KOPT-K1 (cell line): ENCODE data around the gene OR10S1.
"Not testable (repeated sequence)": the region's sequence is repeated elsewhere in the genome, so short reads cannot be mapped to it uniquely, and the experiment has no call there.

ENCODE experiments used
- H3K27ac ChIP-seq: fragments of 200-600 bp; sonication (generic); 2 replicates; pipeline ENCODE4 v1.5.1; 2016; ENCODE audit warnings: antibody characterized with exemption, mild to moderate bottlenecking, low read depth, low read length; ENCODE audit not compliant: poor library complexity, severe bottlenecking
- H3K36me3 ChIP-seq: fragments of 200-600 bp; sonication (generic); 2 replicates; pipeline ENCODE4 v1.5.1; 2017; ENCODE audit warnings: antibody characterized with exemption, mild to moderate bottlenecking, low read length, moderate library complexity; ENCODE audit not compliant: insufficient read depth
- H3K9me3 ChIP-seq: fragments of 200-600 bp; sonication (generic); 2 replicates; pipeline ENCODE4 v1.5.1; 2017; ENCODE audit warnings: antibody characterized with exemption, low read length, mild to moderate bottlenecking; ENCODE audit not compliant: insufficient read depth, poor library complexity, severe bottlenecking

The OR10S1 gene

GRCh38 chr11:123977731-123978347 lies at the start of gene OR10S1:
Gene OR10S1, minus strand, starts transcription at chr11:123977781. Its CDS starts 117 bp downstream, at chr11:123977664.
- Histone ChIP-seq H3K36me3 (no peaks in the 10 kb centered on the region), H3K27ac (no peak within 1 kb of the TSS), H3K9me3 (no peaks in the 10 kb centered on the region)

DNA sequence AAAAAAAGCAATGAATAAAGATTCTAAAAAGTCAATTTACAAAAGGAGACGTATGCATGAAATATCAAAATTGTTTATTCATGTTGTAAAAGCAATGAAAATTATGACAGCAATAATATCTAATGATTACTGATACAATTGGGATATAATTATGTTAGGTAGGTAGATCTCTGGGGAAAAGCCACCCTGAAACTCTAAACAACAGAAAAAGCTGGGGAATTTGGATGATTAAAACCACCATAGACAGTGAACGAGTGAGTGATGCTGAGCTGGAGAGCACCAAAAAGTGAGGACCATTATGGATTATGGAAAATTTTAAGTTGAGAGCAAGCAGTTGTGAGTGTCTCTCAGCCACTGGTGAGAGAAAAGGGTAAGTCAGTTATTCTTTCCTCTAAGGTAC lies 48.9 kb upstream of the OR10S1 start, which contains the start of gene OR10G8:
OR10G8 (plus strand) TSS at position 301 of the 400 bp plus-strand sequence. CDS start 2,825 bp downstream, outside the sequence.
- no peak within 1 kb of the TSS for H3K27ac ChIP-seq
- H3K36me3 ChIP-seq, result no peaks in the 10 kb centered on the region
- no peaks in the 10 kb centered on the region for H3K9me3 ChIP-seq

DNA sequence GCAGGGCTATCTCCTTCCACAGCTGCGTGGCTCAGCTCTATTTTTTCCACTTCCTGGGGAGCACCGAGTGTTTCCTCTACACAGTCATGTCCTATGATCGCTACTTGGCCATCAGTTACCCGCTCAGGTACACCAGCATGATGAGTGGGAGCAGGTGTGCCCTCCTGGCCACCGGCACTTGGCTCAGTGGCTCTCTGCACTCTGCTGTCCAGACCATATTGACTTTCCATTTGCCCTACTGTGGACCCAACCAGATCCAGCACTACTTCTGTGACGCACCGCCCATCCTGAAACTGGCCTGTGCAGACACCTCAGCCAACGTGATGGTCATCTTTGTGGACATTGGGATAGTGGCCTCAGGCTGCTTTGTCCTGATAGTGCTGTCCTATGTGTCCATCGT lies 38.3 kb upstream of the OR10S1 start:
- H3K27ac ChIP-seq, H3K9me3 ChIP-seq, H3K36me3 ChIP-seq: not testable (repeated sequence)

GRCh38 chr11:124012697-124013096 lies 35.1 kb upstream of the OR10S1 start, which contains the start of gene OR10G4:
Gene OR10G4, plus strand, starts transcription at chr11:124012997. Its CDS starts 2,578 bp downstream, at chr11:124015575.
- Histone ChIP-seq H3K36me3 (no peaks in the 10 kb centered on the region), H3K27ac (no peak within 1 kb of the TSS), H3K9me3 (no peaks in the 10 kb centered on the region)

- H3K9me3 ChIP-seq, result no peaks in the 10 kb centered on the region
- no peak within 1 kb of the TSS for H3K27ac ChIP-seq
- no peaks in the 10 kb centered on the region for H3K36me3 ChIP-seq
Measured at GRCh38 chr11:123995119-123995518, 17.5 kb upstream of the OR10S1 start, which contains the start of gene OR10G6. Gene OR10G6, minus strand, starts transcription at chr11:123995161. Its CDS starts 0 bp downstream, at chr11:123995161.

- H3K9me3 ChIP-seq, result no peaks in the 10 kb centered on the region
- H3K27ac ChIP-seq, result no peak overlapping the region
- H3K36me3 ChIP-seq, result no peaks in the 10 kb centered on the region
Measured at GRCh38 chr11:123979311-123979710, 1.7 kb upstream of the OR10S1 start.

GRCh38 chr11:123976770-123977560 lies 616 bp downstream of the OR10S1 start:
- Histone ChIP-seq H3K36me3 (no peaks in the 10 kb centered on the region), H3K9me3 (no peaks in the 10 kb centered on the region), H3K27ac (no peak overlapping the region)

- H3K27ac ChIP-seq, result no peak overlapping the region
- no peaks in the 10 kb centered on the region for H3K36me3 ChIP-seq
- no peaks in the 10 kb centered on the region for H3K9me3 ChIP-seq
Measured at GRCh38 chr11:123973816-123974215, 3.8 kb downstream of the OR10S1 start.

- no peak overlapping the region for H3K27ac ChIP-seq
- H3K36me3 ChIP-seq, result no peaks in the 10 kb centered on the region
- H3K9me3 ChIP-seq, result no peaks in the 10 kb centered on the region
Measured at GRCh38 chr11:123956752-123957151, 20.8 kb downstream of the OR10S1 start.

- Histone ChIP-seq H3K36me3 (no peaks in the 10 kb centered on the region), H3K9me3 (no peaks in the 10 kb centered on the region), H3K27ac (no peak overlapping the region)
Measured at GRCh38 chr11:123945132-123945531, 32.4 kb downstream of the OR10S1 start.

DNA sequence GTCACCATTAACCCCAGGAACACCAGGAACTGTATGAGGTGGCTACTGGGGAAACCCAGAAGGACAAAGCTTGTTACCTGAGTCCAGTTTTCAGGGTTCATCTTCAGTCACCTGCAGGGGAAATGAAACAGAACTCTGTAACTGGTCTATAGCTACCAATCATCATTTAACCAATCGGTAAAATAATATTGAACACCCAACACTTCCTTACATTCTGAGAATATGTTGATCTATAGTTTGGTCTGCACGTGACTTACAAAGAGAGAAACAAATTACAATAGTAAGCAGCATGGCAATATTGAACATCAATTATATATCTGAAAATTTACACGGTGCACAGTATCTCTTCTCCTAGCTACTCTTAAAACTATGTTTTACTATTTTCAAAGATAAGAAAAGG lies 33.8 kb downstream of the OR10S1 start, which contains the start of gene OR6T1:
OR6T1 (minus strand) TSS at position 101 of the 400 bp plus-strand sequence; CDS start at position 101, 0 bp downstream.
- H3K9me3 ChIP-seq, result no peaks in the 10 kb centered on the region
- H3K36me3 ChIP-seq, result no peaks in the 10 kb centered on the region
- H3K27ac ChIP-seq, result no peak within 1 kb of the TSS

GRCh38 chr11:123942413-123942812 lies 35.2 kb downstream of the OR10S1 start:
- no peaks in the 10 kb centered on the region for H3K9me3 ChIP-seq
- no peak overlapping the region for H3K27ac ChIP-seq

GRCh38 chr11:123939317-123939716 lies 38.3 kb downstream of the OR10S1 start, which contains the start of gene OR4D5:
Gene OR4D5, plus strand, starts transcription at chr11:123939617. Its CDS starts 0 bp downstream, at chr11:123939617.
- Histone ChIP-seq H3K36me3 (no peaks in the 10 kb centered on the region), H3K27ac (no peak within 1 kb of the TSS), H3K9me3 (no peaks in the 10 kb centered on the region)

More at GRCh38 chr11:123942413-123942812, 35.2 kb downstream of the OR10S1 start:
- no peaks in the 10 kb centered on the region for H3K36me3 ChIP-seq
